Hypothalamus (tissue), 51 donors: Measurements from ENCODE around the gene GRIK4.

ENCODE experiments used
- DNase-seq, 51 donors: peaks; one replicate each; lab custom pipeline; 2025; lab: John Stamatoyannopoulos, UW

The GRIK4 gene

GRCh38 chr11:120819003-120819402 lies 307.5 kb downstream of the GRIK4 start:
- no peak for DNase-seq

- peak in 26 of 51 donors; percentile 3 to 61 (median 30) for DNase-seq
These were observed 308.2 kb downstream of the GRIK4 start for GRCh38 chr11:120819437-120820365.

GRCh38 chr11:120823159-120823558 lies 311.6 kb downstream of the GRIK4 start:
- no peak for DNase-seq

GRCh38 chr11:120824242-120824641 lies 312.7 kb downstream of the GRIK4 start:
- DNase-seq: no peak

- no peak for DNase-seq
These were observed 315.6 kb downstream of the GRIK4 start for GRCh38 chr11:120827198-120827597.

DNA sequence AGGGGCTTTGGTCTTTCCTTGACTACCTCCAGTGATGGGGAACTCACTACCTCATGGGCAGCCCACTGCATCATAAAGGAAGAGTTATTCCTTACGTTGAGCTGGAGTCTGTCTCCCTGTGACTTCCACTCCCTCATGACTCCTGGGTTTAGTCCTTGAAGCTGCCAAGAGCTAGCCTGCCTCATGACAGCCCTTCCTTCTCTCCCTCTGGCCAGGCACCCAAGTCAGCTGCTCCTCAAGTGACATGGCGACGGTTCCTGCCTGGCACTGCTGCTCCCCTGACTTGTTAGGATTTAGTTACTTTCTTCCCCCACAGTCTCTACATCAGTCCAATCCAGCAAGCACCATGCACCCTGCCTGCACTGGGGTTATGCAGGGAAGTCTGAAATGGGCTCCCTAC lies 316.3 kb downstream of the GRIK4 start:
- peak in 2 of 51 donors; percentile 14 to 26 for DNase-seq

DNA sequence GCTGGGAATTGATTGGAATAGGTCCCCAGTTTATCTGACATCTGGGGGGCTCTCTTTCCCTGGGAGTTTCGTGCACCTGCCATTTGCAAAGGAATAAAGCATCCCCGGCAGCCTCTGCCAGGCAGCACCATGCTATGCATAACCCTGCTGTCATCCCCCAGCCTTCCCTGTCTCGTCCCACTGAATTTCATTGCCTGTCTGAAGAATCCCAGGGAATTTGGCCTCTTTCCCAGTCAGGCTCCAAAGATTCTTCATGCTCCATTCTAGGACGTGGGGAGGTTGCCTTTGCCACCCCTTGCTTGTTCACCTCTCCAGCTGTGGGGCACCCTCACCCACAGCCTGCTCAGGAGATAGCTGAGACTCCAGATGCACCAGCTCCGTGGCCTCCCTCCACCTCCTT lies 317.3 kb downstream of the GRIK4 start:
- peak in 1 of 51 donors; percentile 19 for DNase-seq

DNA sequence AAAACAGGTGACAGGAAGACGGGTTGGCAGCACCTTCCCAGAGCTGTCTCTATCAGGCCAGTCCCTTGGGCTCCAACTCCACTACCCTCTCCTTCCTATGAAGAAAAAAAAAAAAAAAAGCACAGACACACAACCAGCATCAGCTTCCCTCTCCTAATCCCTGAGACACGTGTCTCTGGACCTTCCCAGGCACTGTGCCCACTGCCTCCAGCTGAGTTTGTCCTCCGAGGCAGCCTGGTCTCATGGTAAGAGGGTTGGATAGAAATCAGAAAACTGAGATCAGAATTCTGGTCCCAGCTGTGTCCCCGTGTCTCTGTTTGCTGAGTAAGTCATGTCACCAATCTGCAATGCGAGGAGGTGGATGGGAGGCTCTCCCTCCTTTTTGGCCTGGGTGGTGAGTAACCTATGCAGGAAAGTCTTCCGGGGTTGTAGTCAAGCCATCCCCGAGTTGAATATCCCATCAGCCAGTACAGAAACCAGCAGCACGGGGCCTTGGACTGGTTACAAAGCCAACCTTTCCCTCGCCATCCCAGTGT lies 318.6 kb downstream of the GRIK4 start:
- DNase-seq: peak in 23 of 51 donors; percentile 7 to 47 (median 16)

DNA sequence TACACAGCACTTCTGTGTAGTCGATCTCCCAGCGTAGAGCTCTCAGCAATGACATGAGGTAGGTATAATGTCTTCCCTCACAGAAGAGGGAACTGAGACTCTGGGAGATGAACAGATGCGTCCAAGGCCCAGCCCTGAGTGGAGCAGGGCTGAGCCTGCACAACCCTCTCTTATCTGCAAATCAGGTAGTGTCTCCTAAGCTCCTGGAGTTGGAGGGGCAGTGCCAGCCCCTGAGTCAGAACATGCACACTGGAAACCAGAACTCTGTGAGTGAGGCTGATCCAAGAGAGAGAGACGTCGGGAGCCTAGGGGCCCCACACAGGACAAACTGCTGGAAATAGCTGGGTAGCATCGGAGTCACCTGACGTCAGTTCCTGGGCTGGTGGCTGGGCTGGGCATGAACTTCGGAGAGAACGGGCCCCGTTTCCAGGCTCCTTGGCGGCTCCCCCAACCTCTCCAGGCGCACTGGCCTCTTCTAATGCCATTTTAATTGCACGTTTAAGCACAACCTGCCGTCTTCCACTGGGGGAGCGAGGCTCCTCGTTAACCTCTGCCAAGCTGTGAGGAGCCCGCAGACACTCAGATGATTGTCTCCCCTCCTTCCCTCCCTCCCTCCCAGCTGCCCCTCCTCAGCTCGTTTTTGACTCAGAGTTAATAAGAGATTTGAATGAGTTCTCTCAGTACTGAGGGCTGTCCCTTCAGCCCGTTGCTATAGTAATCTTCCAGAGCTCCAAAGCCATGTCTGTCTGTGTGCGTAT lies 321.1 kb downstream of the GRIK4 start:
- DNase-seq: peak in 38 of 51 donors; percentile 4 to 80 (median 50)

DNA sequence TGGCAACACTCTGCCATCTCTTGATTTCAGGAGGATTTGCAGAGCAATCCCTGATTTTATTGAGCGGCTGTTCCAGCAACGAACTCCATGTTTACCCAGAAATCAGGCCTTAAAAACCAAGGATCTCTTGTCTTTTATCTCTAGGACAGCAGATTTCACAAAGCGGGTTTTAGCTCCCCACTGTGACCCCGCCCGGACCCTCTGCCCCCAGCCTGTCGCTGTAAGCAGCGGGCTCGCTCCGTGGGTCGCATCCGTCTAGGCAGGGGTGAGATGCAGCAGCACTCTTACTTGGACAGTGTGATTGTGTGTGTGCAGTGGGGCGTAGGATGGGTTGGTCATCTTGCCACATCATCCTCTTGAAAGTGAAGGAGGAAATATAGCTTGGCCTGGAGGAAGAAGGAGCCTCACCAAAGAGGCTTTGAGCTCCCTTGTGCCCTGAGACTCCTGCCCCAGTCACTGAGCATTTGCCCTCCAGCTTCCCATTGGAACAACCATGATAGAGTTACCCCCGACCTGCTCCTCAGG lies 323.2 kb downstream of the GRIK4 start:
- DNase-seq: no peak

DNA sequence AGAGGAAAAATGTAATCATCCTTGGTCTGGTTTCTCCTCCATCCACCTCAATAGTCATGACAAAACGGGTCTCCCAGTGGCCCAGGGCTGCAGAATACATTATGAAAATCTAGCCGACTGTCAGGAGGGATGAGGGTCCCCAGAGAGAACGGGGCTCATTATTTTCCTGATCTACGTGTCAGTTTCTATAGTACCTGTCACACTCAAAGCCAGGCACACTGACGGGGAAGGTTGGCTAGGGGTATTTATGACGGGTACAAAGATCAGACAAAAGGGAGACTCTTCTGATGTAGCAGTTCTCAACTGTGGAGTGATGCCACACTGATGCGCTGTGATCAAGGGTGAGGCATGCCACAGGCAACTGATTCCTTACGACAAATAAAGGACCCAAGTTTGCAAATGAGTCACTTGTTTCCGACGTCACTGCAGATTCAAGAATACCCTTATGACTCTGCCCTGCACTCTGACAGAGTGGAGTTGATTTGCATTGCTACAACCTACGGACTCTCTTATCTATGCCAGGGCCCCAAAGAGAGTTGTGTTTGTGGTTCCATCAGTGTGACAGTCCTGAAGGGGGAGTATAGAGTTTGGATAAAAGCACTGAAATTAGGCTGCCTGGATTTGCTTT lies 324.2 kb downstream of the GRIK4 start:
- DNase-seq: peak in 1 of 51 donors; percentile 14

DNA sequence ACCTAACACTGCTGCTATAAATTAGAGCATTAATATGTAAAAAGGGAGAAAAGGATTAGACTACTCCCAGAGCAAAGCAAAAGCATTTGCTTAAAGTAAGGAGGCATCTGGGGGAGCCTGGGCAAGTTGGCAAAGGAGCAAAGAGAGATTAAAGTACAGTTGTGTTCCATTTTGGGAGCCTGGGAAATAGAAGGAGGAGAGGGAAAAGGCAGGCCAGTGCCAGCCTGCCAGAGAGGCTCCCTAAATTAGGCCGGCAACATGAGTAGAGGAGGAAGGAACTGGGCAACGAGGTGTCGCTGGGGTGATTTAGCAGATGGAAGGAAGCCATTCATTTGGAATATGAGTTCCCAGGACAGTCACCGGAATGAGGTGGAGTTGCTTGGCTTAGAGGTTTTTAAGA lies 326.1 kb downstream of the GRIK4 start:
- no peak for DNase-seq

GRCh38 chr11:120839201-120839600 lies 327.7 kb downstream of the GRIK4 start:
- no peak for DNase-seq

- DNase-seq: no peak
These were observed 328.4 kb downstream of the GRIK4 start for GRCh38 chr11:120839846-120840402.

GRCh38 chr11:120840661-120841060 lies 329.1 kb downstream of the GRIK4 start:
- no peak for DNase-seq

DNA sequence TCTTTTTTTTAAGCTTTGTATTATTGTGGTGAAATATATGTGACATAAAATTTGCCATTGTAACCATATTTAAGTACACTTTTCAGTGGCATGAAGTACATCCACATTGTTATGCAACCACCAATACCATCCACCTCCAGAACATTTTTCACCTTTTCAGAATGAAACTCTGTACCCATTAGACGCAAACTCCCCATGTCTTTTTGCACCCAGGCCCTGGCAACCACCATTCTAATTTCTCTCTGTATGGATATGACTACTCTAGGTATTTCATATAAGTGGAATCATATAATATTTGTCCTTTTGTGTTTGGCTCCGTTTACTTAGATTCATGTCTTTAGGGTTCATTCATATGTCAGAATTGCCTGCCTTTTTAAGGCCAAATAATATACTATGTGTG lies 329.5 kb downstream of the GRIK4 start:
- DNase-seq: no peak

GRCh38 chr11:120842195-120842594 lies 330.6 kb downstream of the GRIK4 start:
- DNase-seq: no peak

DNA sequence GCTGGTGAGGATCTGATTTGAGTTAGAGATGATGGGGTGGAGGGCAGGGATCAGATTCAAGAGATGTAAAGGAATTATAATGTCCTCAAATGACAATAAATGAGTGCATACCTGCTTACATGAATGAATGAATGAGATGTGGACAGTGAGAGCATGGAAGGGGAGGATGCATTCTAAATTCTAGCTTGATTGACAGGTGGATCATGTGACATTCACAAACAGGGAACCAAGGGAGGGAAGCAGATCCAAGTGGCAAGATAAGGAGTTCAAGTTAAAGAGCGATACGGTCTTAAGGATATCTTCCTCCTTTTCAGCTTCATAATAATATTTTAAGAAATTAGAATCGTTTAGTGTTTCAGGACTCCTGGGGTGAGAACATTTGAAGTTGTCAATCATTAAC lies 341.9 kb downstream of the GRIK4 start:
- no peak for DNase-seq

GRCh38 chr11:120854988-120855387 lies 343.4 kb downstream of the GRIK4 start:
- no peak for DNase-seq

DNA sequence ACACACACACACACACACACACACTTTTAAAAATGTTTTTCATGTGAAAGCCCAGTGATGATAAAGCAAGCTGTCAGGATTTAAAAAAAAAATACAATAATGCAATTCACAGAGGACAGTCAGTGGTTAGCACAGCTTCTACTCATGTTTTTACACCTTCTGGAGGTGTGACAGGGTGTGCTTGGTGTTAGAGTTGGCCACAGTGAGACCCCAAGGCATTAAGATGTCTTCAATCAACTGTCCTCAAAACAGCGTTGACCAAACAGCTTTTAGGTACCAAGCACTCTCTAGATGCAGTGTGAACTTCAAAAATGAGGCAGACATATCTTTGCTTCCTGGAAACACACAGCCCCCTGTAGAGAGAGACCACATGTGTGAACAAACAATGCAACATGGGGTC lies 346.0 kb downstream of the GRIK4 start:
- no peak for DNase-seq
